GM18867 (cell line): ENCODE results near the gene GDA.
A peak's percentile ranks its signal among the peaks of the same experiment; 100 is the strongest.

Experiments
- ATAC-seq: cut with Tn5 transposase; IDR thresholded peaks from one replicate; pipeline ENCODE4 v1.9.1; 2021; ENCODE audit warnings: mild to moderate bottlenecking, moderate library complexity; ENCODE audit not compliant: unreplicated experiment

The GDA gene

GRCh38 chr9:72149231-72149975 lies at the start of gene GDA:
Gene GDA, plus strand, starts transcription at chr9:72149440. Its CDS starts 120 bp downstream, at chr9:72149560.
- no peak for ATAC-seq

GRCh38 chr9:72102520-72102919 lies 46.7 kb upstream of the GDA start:
- no peak for ATAC-seq

- no peak for ATAC-seq
These were observed 36.2 kb upstream of the GDA start for GRCh38 chr9:72113056-72113455.

GRCh38 chr9:72119853-72120252 lies 29.4 kb upstream of the GDA start:
- peak; percentile 62 for ATAC-seq

- ATAC-seq, result no peak
These were observed 24.3 kb upstream of the GDA start for GRCh38 chr9:72124947-72125346.

- ATAC-seq, result no peak
These were observed 21.5 kb upstream of the GDA start for GRCh38 chr9:72127753-72128152.

GRCh38 chr9:72128526-72128925 lies 20.7 kb upstream of the GDA start:
- no peak for ATAC-seq

GRCh38 chr9:72129271-72130156 lies 19.7 kb upstream of the GDA start:
- no peak for ATAC-seq

- no peak for ATAC-seq
These were observed 18.9 kb upstream of the GDA start for GRCh38 chr9:72130321-72130720.

GRCh38 chr9:72131206-72131605 lies 18.0 kb upstream of the GDA start:
- no peak for ATAC-seq

GRCh38 chr9:72132052-72132451 lies 17.2 kb upstream of the GDA start:
- no peak for ATAC-seq

- ATAC-seq, result no peak
These were observed 15.7 kb upstream of the GDA start for GRCh38 chr9:72133365-72134035.

GRCh38 chr9:72134801-72135200 lies 14.4 kb upstream of the GDA start:
- ATAC-seq, result no peak

GRCh38 chr9:72137697-72138365 lies 11.4 kb upstream of the GDA start:
- ATAC-seq, result no peak

GRCh38 chr9:72139226-72139625 lies 10.0 kb upstream of the GDA start:
- no peak for ATAC-seq

GRCh38 chr9:72140586-72140985 lies 8.7 kb upstream of the GDA start:
- ATAC-seq, result no peak

- no peak for ATAC-seq
These were observed 7.8 kb upstream of the GDA start for GRCh38 chr9:72141484-72141883.

- no peak for ATAC-seq
These were observed 4.3 kb upstream of the GDA start for GRCh38 chr9:72144756-72145492.

GRCh38 chr9:72145733-72146505 lies 3.3 kb upstream of the GDA start:
- no peak for ATAC-seq

- no peak for ATAC-seq
These were observed 1.6 kb upstream of the GDA start for GRCh38 chr9:72147676-72148075.
